ENCODE results near the gene PCDHB2.
"Not testable (repeated sequence)": the region's sequence is repeated elsewhere in the genome, so short reads cannot be mapped to it uniquely, and the experiment has no call there.

PCDHB2 gene

GRCh38 chr5:141094481-141095262 lies at the start of gene PCDHB2:
Gene PCDHB2 (plus strand): TSS chr5:141094615. CDS start chr5:141094791, 176 bp downstream.
- no peak for DNase-seq (ENCODE audit: low read depth in 2 of 2)

GRCh38 chr5:141050622-141051520 lies 43.5 kb upstream of the PCDHB2 start, which contains the start of gene PCDHB1:
Gene PCDHB1 (plus strand): TSS chr5:141051374. CDS start chr5:141051471, 97 bp downstream.
- no peak for DNase-seq (ENCODE audit: low read depth in 2 of 2)

GRCh38 chr5:141051521-141051866 lies 42.9 kb upstream of the PCDHB2 start:
- DNase-seq (ENCODE audit: low read depth in 2 of 2) = no peak

GRCh38 chr5:141077826-141078225 lies 16.6 kb upstream of the PCDHB2 start:
- DNase-seq (ENCODE audit: low read depth in 2 of 2) = no peak

- no peak for DNase-seq (ENCODE audit: low read depth in 2 of 2)
Measured at GRCh38 chr5:141082228-141082627, 12.2 kb upstream of the PCDHB2 start.

- DNase-seq (ENCODE audit: low read depth in 2 of 2) = no peak
Measured at GRCh38 chr5:141084487-141084989, 9.9 kb upstream of the PCDHB2 start.

GRCh38 chr5:141095263-141095641 lies 837 bp downstream of the PCDHB2 start:
- DNase-seq (ENCODE audit: low read depth in 2 of 2) = no peak

- DNase-seq (ENCODE audit: low read depth in 2 of 2) = not testable (repeated sequence)
Measured at GRCh38 chr5:141096181-141096580, 1.8 kb downstream of the PCDHB2 start.

- DNase-seq (ENCODE audit: low read depth in 2 of 2) = not testable (repeated sequence)
Measured at GRCh38 chr5:141096586-141096985, 2.2 kb downstream of the PCDHB2 start.

GRCh38 chr5:141100243-141100805 lies 5.9 kb downstream of the PCDHB2 start, which contains the start of gene PCDHB3:
Gene PCDHB3 (plus strand): TSS chr5:141100473. CDS start chr5:141100650, 177 bp downstream.
- DNase-seq (ENCODE audit: low read depth in 2 of 2) = no peak

- no peak for DNase-seq (ENCODE audit: low read depth in 2 of 2)
Measured at GRCh38 chr5:141101059-141101458, 6.6 kb downstream of the PCDHB2 start.

GRCh38 chr5:141102070-141102469 lies 7.7 kb downstream of the PCDHB2 start:
- not testable (repeated sequence) for DNase-seq (ENCODE audit: low read depth in 2 of 2)

GRCh38 chr5:141102471-141102870 lies 8.1 kb downstream of the PCDHB2 start:
- not testable (repeated sequence) for DNase-seq (ENCODE audit: low read depth in 2 of 2)

- no peak for DNase-seq (ENCODE audit: low read depth in 2 of 2)
Measured at GRCh38 chr5:141105350-141105749, 10.9 kb downstream of the PCDHB2 start.

GRCh38 chr5:141119250-141119649 lies 24.8 kb downstream of the PCDHB2 start:
- no peak for DNase-seq (ENCODE audit: low read depth in 2 of 2)

GRCh38 chr5:141121563-141121962 lies 27.1 kb downstream of the PCDHB2 start, which contains the start of gene PCDHB4:
Gene PCDHB4 (plus strand): TSS chr5:141121818. CDS start chr5:141121999, 181 bp downstream.
- DNase-seq (ENCODE audit: low read depth in 2 of 2) = no peak

GRCh38 chr5:141121985-141122384 lies 27.6 kb downstream of the PCDHB2 start:
- no peak for DNase-seq (ENCODE audit: low read depth in 2 of 2)

GRCh38 chr5:141123396-141124135 lies 29.2 kb downstream of the PCDHB2 start:
- not testable (repeated sequence) for DNase-seq (ENCODE audit: low read depth in 2 of 2)

- no peak for DNase-seq (ENCODE audit: low read depth in 2 of 2)
Measured at GRCh38 chr5:141127305-141127704, 32.9 kb downstream of the PCDHB2 start.

- DNase-seq (ENCODE audit: low read depth in 2 of 2) = no peak
Measured at GRCh38 chr5:141135030-141135717, 40.8 kb downstream of the PCDHB2 start, which contains the start of gene PCDHB5. Gene PCDHB5 (plus strand): TSS chr5:141135206. CDS start chr5:141135435, 229 bp downstream.

All from stimulated activated CD4-positive, alpha-beta T cell treated with anti-CD3 and anti-CD28 coated beads, Interleukin-1b, Interleukin-23, amount 100 ng/mL, for 1 hour (primary cell).